SW480 (cell line): ENCODE data around the gene PCED1B.

Experiments
- DNase-seq: peaks from one replicate; pipeline ENCODE4 v3.0.0-alpha.2; 2016; ENCODE audit warnings: low spot score

PCED1B gene

GRCh38 chr12:47120736-47121135 is 41.3 kb downstream of the PCED1B start:
- DNase-seq: no peak

GRCh38 chr12:47121146-47121545 is 41.7 kb downstream of the PCED1B start:
- no peak for DNase-seq

DNA sequence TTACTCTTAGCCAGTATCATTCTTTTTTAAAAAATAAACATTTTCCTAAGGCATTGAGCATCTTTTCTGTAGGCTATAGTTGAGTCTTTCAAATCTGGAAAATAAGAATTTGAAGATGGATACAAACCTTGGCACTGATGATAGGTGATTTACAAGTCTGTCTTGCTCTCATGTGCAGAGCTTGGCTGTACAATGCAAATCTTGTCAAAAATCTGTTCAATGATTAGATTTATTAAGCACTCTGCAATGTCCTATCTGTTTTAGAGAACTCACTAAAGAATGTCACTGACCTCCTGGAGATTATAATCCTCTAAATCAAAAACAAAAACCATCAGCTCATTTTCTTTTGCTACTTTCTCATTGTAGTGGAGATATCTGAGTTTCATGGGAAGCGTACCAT is 43.2 kb downstream of the PCED1B start:
- no peak for DNase-seq

- no peak for DNase-seq
These were observed 44.3 kb downstream of the PCED1B start for GRCh38 chr12:47123730-47124129.

GRCh38 chr12:47124451-47124850 is 45.0 kb downstream of the PCED1B start:
- DNase-seq: no peak

- DNase-seq: no peak
These were observed 46.8 kb downstream of the PCED1B start for GRCh38 chr12:47126246-47126645.

DNA sequence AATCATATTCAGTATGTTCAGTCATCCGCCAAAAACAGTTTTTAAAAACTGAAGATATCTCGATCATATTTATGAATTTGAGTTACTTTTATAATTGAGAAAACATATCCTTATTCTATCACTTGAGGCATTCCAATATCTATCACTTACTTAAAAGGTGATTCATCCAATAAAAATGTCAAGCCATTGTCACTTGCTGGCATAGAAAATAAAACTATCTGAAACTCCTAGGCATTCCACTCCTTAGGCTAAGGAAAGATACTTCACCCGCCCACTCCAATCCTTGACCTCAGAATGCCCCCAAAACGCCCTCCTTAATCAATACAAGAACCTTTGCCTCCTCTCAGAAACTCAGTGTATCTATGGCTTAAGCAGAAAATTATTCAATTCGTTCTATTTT is 51.6 kb downstream of the PCED1B start:
- DNase-seq: no peak

DNA sequence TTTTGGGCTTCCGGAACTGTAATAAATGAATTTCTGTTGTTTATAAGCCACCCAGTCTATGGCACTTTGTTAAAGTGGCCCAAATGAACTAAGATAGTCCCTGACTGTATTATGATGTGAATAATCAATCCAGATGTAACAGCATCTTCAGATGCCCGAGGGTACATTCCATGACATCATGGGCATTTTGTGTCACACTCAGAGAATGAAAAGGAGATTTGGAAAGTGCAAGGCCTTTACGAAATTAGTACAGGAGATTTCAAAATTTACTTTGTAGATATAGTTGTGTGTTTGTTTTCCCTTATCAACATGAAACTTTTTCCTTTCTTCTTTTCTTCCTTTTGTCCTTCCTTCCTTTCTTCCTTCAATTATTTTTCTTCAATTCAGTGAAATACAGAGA is 54.6 kb downstream of the PCED1B start:
- DNase-seq: no peak

GRCh38 chr12:47135578-47135977 is 56.2 kb downstream of the PCED1B start:
- no peak for DNase-seq

DNA sequence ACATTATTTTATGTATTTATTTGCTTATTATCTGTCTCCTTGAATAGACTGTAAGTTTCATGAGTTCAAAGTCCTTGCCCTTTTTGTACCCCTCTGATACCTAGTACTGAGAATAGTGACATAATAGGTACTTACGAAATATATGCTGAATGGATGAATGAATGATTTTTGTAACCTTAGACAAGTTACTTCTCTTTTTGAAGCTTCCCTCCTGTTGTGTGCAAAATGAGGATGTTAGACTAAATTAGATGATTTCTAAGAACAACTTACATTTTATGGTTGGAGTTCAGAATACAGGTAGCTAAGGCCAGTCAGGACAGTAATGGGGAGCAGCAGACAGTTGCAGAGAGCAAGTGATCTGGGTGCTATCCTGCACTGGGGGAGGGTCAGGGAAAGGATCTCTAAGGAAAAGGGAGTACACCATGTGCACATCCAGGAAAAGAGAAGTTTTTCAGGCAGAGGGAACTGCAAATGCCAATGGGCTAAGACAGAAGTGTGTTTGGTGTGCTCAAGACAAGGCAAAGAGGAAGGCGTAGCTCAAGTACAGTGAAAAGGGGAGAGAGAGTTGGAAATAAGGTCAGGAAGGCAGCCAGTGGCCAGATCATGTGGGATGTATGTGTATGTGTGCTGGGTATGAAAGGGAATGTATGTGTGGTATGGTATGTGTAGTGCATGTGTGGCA is 59.7 kb downstream of the PCED1B start:
- no peak for DNase-seq

GRCh38 chr12:47141459-47141858 is 62.0 kb downstream of the PCED1B start:
- DNase-seq: peak; percentile 20

GRCh38 chr12:47144769-47145168 is 65.3 kb downstream of the PCED1B start:
- no peak for DNase-seq

DNA sequence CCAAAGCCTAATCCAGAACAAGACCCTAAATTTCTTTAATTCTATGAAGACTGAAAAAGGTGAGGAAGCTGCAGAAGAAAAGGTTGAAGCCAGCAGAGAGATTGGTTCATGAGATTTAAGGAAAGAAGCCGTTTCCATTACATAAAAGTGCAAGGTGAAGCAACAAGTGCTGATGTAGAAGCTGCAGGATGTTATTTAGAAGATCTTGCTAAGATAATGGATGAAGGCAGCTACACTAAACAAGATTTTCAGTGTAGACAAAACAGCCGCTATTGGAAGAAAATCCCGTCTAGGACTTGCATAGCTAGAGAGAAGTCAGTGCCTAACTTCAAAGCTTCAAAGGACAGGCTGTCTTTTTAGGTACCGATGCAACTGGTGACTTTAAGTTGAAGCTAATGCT is 65.8 kb downstream of the PCED1B start:
- no peak for DNase-seq

DNA sequence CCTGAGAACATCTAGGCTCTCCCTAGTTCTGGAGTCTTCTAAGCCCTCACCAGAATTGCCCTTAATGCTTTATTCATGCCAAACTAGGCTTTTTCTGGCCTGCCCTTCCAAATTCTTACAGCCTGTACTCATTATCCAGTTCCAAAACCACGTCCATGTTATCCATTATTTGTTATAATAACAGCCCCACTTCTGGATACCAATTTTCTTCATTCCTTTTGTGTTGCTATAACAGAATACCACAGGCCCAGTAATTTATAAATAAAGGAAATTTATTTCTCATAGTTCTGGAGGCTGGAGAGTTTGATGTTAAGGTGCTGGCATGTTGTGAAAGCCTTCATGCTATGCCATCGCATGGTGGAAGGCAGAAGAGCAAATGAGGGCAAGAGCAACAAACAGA is 68.3 kb downstream of the PCED1B start:
- DNase-seq: no peak

DNA sequence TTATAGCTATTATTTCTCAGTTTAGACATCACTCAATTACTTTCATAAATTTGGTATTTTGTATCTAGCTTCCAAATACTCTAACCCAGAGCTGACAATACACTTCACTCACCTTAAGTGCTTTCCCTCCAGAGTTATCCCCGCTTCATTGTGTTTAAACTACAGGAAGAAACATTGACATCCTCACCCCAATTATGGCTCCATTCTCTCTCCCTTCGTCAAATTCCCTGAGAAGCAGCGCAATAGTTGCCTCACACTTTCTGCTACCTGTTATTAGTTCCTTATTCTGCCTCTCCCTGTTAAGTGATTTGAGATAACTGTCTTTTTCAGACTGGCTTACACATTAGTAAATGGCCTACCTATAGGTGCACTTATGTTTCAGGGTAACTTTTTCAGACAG is 69.7 kb downstream of the PCED1B start:
- no peak for DNase-seq

DNA sequence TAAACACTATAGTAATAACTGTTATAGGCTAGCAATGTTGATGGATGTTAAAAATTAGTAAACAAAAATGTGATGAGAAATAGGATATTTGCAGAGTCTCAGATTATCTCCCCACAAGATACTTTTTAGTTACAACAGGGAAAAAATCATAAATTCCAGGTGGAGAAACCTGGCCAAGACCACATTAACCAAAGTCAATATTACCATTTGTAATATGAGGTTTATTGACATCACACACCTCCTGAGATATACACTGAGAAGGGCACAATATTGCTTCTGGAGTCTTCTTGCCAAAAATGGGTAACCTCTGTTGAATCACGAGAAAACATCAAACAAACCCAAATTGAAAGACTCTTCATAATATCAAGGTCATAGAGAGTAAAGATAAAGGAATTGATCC is 72.7 kb downstream of the PCED1B start:
- DNase-seq: no peak

- no peak for DNase-seq
These were observed 76.2 kb downstream of the PCED1B start for GRCh38 chr12:47155457-47156166.

- DNase-seq: no peak
These were observed 76.8 kb downstream of the PCED1B start for GRCh38 chr12:47156167-47156736.

DNA sequence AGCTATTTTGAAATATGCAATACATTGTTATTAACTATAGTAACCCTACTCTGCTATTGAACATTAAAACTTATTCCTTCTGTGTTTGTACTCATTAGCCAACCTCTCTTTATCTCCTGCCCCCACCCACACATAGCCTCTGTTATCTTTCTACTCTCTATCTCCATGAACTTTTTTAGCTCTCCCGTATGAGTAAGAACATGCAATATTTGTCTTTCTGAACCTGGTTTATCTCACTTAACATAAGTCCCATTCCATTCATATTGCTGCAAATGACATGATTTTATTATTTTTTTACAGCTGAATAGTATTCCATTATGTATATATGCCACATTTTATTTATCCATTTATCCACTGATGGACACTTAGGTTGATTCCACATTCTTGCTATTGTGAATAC is 79.4 kb downstream of the PCED1B start:
- DNase-seq: no peak

DNA sequence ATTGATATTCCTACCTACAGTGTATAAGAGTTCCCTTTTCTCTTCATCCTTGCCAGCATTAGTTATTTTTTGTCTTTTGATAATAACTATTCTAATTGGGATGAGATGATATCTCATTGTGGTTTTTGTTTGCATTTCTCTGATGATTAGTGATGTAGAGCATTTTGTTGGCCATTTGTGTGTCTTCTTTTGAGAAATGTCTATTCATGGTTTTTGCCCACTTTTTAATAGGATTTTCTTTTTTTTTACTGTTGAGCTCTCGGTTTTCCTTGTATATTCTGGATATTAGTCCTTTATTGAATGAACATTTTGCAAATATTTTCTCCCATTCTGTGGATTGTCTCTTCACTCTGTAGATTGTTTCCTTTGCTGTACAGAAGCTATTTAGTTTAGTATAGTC is 79.9 kb downstream of the PCED1B start:
- DNase-seq: no peak

DNA sequence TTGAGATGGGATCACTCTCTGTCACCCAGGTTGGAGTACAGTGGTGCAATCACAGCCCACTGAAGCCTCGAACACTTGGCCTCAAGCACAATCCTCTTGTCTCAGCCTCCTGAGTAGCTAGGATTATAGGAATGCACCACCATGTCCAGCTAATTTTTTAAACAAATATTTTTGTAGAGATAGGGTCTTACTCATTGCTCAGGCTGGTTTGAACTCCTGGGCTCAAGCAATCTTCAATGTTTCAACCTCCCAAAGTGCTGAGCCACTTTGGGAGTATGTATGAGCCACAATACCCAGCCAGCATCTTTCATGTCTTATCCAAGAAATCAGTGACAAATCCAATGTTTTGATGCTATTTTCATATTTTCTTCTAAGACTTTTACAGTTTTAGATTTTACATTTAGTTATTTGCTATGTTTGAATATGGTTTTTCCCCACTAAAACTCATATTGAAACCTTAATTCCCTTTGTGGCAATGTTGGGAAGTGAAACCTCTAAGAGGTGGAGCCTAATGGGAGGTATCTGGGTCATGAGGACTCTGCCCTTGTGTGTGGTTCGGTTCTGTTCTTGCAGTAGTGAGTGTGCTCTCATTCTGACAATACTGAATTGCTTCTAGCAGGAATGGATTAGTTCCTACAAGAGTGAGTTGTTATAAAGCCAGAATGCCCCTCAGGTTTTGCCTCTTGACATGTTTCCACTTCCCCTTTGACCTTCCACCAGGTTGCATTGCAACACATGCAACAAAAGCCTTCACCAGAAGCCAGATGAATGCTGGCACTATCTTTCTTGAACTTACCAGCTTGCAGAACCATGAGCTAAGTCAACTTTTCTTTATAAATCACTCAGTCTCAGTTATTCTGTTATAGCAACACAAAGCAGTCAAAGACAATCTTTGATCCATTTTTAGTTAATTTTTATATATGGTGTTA is 81.2 kb downstream of the PCED1B start:
- no peak for DNase-seq

DNA sequence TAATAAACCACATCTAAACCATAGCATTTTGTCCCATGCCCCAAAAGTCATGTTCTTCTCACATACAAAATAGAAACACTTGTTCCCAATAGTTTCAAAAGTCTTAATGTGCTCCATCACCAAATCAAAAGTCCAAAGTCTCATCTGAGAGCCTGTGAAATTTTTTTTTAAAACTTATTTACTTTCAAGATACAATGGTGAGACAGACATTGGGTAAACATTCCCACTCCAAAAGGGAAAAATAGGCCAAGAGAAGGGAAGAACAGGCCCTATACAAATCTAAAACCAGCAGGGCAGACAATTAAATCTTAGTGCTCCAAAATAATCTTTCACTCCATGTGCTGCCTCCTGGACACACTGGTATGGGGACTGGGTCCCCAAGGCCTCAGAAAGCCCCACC is 84.7 kb downstream of the PCED1B start:
- DNase-seq: no peak
